Lower lobe of right lung (tissue), 2 donors: ENCODE measurements around the gene RAB35. TPM values are rescaled to one million over a fixed set of nuclear protein-coding genes. Genes with fewer than 3 reads are reported as not detected.

ENCODE experiments used
- ATAC-seq, 2 donors: fragments of 200-7000 bp; cut with Tn5 transposase; one replicate each; pipeline ENCODE4 v1.9.1; 2020 to 2022; ENCODE audit warnings: mild to moderate bottlenecking in 2 of 2, moderate library complexity in 2 of 2
- DNase-seq: peaks from one replicate; pipeline ENCODE4 v3.0.0-alpha.2; 2020
- H3K27ac ChIP-seq: fragments of 200-600 bp; one replicate; pipeline ENCODE4 v1.8.0; 2022
- H3K27me3 ChIP-seq: fragments of 200-600 bp; one replicate; pipeline ENCODE4 v1.8.0; 2022; ENCODE audit warnings: low read depth
- H3K36me3 ChIP-seq: fragments of 200-600 bp; one replicate; pipeline ENCODE4 v1.8.0; 2022; ENCODE audit warnings: mild to moderate bottlenecking
- H3K4me1 ChIP-seq: fragments of 200-600 bp; one replicate; pipeline ENCODE4 v1.8.0; 2022
- H3K4me3 ChIP-seq: fragments of 200-600 bp; one replicate; pipeline ENCODE4 v1.8.0; 2022; ENCODE audit warnings: mild to moderate bottlenecking
- H3K9me3 ChIP-seq: fragments of 200-600 bp; one replicate; pipeline ENCODE4 v1.8.0; 2022
- CTCF ChIP-seq: fragments of 200-600 bp; IDR thresholded peaks from one replicate; pipeline ENCODE4 v1.8.0; 2022; ENCODE audit warnings: antibody characterized with exemption, mild to moderate bottlenecking
- intact Hi-C: fragments of 100-400 bp; cut with DNase I; formaldehyde crosslinking; loops from one replicate; pipeline ENCODE4 v1.11.0; 2022
- total RNA-seq: library from RNA; stranded (reverse); fragmentation: NEBNext Ultra II Directional; extraction: Animal tissue kit (Norgen Biotek cat#: 25700); gene quantifications from one replicate; pipeline ENCODE4 v1.2.1, GENCODE V29; 2021
- donor health status: DM: no; HTN: yes; CAD: no; lungs with severe emphysema.

Gene RAB35
- total RNA-seq, 1 donor from 2014 or later, result 48.2 TPM

- intact Hi-C loops, result no loop called here
- ATAC-seq, result no peak
- DNase-seq, result no peak
Measured at GRCh38 chr12:120148011-120148410, 31.5 kb upstream of the RAB35 start.

GRCh38 chr12:120145164-120145563 is 28.6 kb upstream of the RAB35 start:
- Histone ChIP-seq H3K9me3 (no peaks in the 10 kb centered on the region), H3K27me3 (no peaks in the 10 kb centered on the region), H3K36me3 (peaks cover 100% of the 10 kb centered on the region), H3K4me1 (no peaks in the 10 kb centered on the region), H3K27ac (no peak overlapping the region), H3K4me3 (no peak overlapping the region)
- intact Hi-C loops, result no loop called here
- TF ChIP-seq CTCF, result no peak
- DNase-seq, result no peak
- no peak for ATAC-seq

More at GRCh38 chr12:120148011-120148410, 31.5 kb upstream of the RAB35 start:
- no peak for TF ChIP-seq CTCF
- Histone ChIP-seq H3K4me1 (no peaks in the 10 kb centered on the region), H3K27ac (no peak overlapping the region), H3K4me3 (no peak overlapping the region), H3K9me3 (no peaks in the 10 kb centered on the region), H3K36me3 (peaks cover 96% of the 10 kb centered on the region), H3K27me3 (no peaks in the 10 kb centered on the region)

- ATAC-seq, result no peak
- intact Hi-C loops, result no loop called here
- no peak for TF ChIP-seq CTCF
- no peak overlapping the region for H3K4me3 ChIP-seq
- H3K27me3 ChIP-seq, result no peaks in the 10 kb centered on the region
- no peaks in the 10 kb centered on the region for H3K4me1 ChIP-seq
- H3K9me3 ChIP-seq, result no peaks in the 10 kb centered on the region
- peaks cover 100% of the 10 kb centered on the region for H3K36me3 ChIP-seq
- no peak overlapping the region for H3K27ac ChIP-seq
- no peak for DNase-seq
Measured at GRCh38 chr12:120144215-120144614, 27.7 kb upstream of the RAB35 start.

- no peak for TF ChIP-seq CTCF
- peaks cover 100% of the 10 kb centered on the region for H3K36me3 ChIP-seq
- DNase-seq (no peak), ATAC-seq (no peak)
- no peak overlapping the region for H3K27ac ChIP-seq
- H3K27me3 ChIP-seq, result no peaks in the 10 kb centered on the region
- H3K4me3 ChIP-seq, result no peak overlapping the region
- intact Hi-C loops, result no loop called here
- H3K9me3 ChIP-seq, result no peaks in the 10 kb centered on the region
- no peaks in the 10 kb centered on the region for H3K4me1 ChIP-seq
Measured at GRCh38 chr12:120142231-120142877, 25.8 kb upstream of the RAB35 start.

- intact Hi-C loops, result no loop called here
- Histone ChIP-seq H3K27me3 (no peaks in the 10 kb centered on the region), H3K27ac (no peak overlapping the region), H3K9me3 (no peaks in the 10 kb centered on the region), H3K4me1 (no peaks in the 10 kb centered on the region), H3K36me3 (peaks cover 100% of the 10 kb centered on the region), H3K4me3 (no peak overlapping the region)
- ATAC-seq (no peak), DNase-seq (no peak)
- no peak for TF ChIP-seq CTCF
Measured at GRCh38 chr12:120141336-120141735, 24.8 kb upstream of the RAB35 start.
